GM13976 (cell line): Measurements from ENCODE around the gene NUP85.
A peak's percentile ranks its signal among the peaks of the same experiment; 100 is the strongest.

ENCODE experiments used
- DNase-seq: peaks from one replicate; pipeline ENCODE4 v3.0.0; 2012; ENCODE audit warnings: low spot score
- in situ Hi-C: fragments of 300-500 bp; cut with MboI; formaldehyde crosslinking; loops from one replicate; pipeline ENCODE4 v1.12.0; 2022; ENCODE audit warnings: low sequenced_read_pairs, mixed read lengths, inconsistent platforms; ENCODE audit not compliant: unreplicated experiment
- TF ChIP-seq, protein P1 (sequence below): IDR thresholded peaks from 2 replicates; pipeline ENCODE4 v1.5.1; 2012; ENCODE audit warnings: borderline replicate concordance, mild to moderate bottlenecking; ENCODE audit not compliant: insufficient read depth; ENCODE audit errors: extremely low read depth, missing control alignments, control extremely low read depth

The NUP85 gene

DNA sequence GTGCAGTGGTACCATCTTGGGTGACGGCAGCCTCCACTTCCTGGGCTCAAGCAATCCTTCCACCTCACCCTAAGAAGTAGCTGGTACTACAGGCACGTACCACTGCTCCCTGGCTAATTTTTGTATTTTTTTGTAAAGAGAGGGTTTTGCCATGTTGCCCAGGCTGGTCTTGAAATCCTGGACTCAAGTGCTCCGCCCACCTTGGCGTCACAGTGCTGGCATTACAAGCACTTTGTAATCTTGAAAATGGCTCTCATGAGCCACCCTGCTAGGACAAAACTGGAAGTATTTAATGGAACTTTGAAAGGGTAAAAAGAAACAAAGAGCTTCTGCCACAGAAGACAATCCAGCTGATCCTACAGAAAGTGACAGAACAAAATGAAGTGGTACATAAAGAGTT is 32.0 kb upstream of the NUP85 start:
- in situ Hi-C loops = no loop called here
- TF ChIP-seq, protein P1, sequence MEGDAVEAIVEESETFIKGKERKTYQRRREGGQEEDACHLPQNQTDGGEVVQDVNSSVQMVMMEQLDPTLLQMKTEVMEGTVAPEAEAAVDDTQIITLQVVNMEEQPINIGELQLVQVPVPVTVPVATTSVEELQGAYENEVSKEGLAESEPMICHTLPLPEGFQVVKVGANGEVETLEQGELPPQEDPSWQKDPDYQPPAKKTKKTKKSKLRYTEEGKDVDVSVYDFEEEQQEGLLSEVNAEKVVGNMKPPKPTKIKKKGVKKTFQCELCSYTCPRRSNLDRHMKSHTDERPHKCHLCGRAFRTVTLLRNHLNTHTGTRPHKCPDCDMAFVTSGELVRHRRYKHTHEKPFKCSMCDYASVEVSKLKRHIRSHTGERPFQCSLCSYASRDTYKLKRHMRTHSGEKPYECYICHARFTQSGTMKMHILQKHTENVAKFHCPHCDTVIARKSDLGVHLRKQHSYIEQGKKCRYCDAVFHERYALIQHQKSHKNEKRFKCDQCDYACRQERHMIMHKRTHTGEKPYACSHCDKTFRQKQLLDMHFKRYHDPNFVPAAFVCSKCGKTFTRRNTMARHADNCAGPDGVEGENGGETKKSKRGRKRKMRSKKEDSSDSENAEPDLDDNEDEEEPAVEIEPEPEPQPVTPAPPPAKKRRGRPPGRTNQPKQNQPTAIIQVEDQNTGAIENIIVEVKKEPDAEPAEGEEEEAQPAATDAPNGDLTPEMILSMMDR = no peak
- no peak for DNase-seq

DNA sequence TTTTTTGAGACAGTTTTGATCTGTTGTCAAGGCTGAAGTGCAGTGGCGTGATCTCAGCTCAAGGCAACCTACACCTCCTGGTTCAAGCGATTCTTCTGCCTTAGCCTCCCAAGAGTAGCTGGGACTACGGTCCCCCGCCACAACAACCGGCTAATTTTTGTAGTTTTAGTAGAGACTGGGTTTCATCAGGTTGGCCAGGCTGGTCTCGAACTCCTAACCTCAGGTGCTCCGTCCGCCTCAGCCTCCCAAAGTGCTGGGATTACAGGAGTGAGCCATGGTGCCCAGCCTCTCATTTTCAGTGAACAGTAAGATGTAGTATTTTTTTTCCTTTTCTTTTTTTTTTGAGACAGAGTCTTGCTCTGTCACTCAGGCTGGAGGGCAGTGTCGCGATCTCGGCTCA is 30.5 kb upstream of the NUP85 start:
- no peak for DNase-seq
- TF ChIP-seq, protein P1 = no peak
- in situ Hi-C loops = no loop called here

DNA sequence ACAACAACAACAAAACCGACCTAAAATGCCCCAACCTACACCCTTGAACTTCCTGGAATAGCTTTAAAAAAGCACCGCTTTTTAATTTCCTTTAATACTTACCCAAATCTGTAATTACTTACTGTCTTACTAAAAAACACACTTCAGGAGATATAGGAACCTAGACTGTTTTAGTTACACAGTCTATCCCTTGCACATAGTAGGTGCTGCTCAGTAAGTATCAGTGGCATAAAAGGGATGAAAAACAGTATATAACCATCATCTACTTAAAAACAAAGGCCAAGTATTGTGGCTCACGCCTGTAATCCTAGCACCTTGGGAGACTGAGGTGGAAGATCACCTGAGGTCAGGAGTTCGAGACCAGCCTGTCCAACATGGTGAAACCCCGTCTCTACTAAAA is 28.9 kb upstream of the NUP85 start:
- no peak for DNase-seq
- in situ Hi-C loops = no loop called here
- TF ChIP-seq, protein P1 = no peak

DNA sequence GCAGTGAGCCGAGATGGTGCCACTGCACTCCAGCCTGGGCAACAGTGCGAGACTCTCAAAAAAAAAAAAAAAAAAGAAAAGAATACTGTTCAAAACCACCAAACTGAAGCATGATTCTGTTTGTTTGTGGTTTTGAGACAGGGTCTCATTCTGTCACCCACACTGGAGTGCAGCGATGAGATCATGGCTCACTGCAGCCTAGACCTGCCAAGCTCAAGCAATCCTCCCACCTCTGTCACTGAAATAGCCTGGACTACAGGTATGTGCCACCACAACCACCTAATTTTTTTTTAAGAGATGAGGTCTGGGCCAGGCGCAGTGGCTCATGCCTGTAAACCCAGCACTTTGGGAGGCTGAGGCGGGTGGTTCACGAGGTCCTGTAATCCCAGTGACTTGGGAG is 27.0 kb upstream of the NUP85 start:
- TF ChIP-seq, protein P1 = no peak
- DNase-seq = no peak
- in situ Hi-C loops = no loop called here

DNA sequence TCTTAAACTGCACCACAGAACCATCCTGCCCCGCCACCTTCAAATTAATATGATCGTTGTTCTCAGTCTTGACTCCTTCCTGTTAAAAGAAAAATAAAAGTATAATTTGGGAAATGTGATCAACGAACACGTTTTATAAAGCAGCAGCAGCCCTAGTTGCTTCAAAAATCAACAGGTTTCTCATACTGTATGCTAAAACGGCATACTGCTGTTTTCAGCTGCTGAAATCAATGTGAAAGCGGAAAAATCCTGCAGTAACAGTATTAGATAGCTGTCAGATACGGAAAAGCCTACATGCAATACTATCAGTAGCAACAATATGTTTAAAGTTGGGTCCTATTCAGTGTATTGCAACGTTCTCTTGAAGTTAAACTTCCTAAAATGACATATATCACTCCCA is 24.4 kb upstream of the NUP85 start:
- in situ Hi-C loops = no loop called here
- no peak for DNase-seq
- TF ChIP-seq, protein P1 = no peak

DNA sequence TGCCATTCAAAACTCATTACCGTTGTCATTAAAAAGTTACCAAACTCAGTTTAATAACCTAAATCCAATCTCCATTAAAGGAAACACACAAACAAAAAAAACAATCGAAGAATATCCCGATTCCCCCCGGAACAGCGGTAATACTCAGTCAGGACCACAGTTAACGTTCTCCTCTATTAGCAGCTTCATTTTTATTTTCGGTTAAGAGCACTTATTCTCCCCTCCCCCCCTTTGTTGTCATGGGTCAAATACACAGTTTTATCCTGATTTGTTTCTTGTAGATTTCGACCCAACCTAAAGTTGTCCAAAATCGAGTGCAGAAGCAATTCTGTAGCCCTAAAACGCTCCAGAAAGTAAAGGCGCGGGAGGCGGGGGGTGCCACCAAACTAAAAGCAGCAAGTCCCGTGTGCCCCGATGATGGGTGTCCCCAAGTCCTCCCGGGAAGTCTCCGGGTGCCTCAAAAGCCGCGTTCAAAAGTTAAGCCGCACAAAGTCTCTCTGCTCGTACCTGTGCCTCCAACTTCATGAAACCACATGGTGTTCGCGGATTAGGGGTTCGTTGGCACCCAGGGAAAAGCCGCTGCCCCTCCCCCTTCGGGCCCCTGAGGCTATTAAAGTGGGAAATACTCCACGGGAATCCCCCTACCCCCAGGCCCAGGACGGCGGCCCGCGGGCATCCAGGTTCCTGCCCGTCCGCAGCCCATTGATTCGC is 23.7 kb upstream of the NUP85 start:
- in situ Hi-C loops = no loop called here
- DNase-seq = peak; percentile 45
- TF ChIP-seq, protein P1 = no peak

DNA sequence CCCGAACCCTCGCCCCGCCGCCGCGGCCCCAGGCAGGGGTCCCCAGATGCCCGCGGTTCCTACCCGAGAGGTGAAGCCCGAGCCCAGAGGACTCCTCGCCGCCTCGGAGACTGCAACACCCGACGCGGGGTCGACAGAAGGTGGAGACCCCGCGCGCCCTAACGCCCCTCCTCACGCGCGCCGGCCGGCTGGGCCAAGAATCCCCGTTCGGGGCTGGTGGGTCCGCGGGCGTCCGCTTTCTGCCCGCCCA is 23.2 kb upstream of the NUP85 start:
- in situ Hi-C loops = no loop called here
- no peak for DNase-seq
- TF ChIP-seq, protein P1 = no peak
